GM23338 (cell line): Measurements from ENCODE around the gene ITGB5. TPM values are rescaled to one million over a fixed set of nuclear protein-coding genes. Genes with fewer than 3 reads are reported as not detected.

Experiments
- ATAC-seq: fragments of 200-7000 bp; cut with Tn5 transposase; 3 replicates; pipeline ENCODE4 v1.9.1; 2020
- DNase-seq: peaks from one replicate; pipeline ENCODE4 v3.0.0-alpha.2; 2015; ENCODE audit warnings: low spot score
- H2AFZ ChIP-seq: fragments of 200-600 bp; sonication (generic); 2 replicates; pipeline ENCODE4 v1.8.0; 2016; ENCODE audit warnings: antibody characterized with exemption, mild to moderate bottlenecking, moderate library complexity
- H3F3A ChIP-seq: fragments of 200-600 bp; sonication (generic); replicated peaks from 2 replicates; pipeline ENCODE4 v1.8.0; 2017; ENCODE audit warnings: antibody characterized with exemption, mixed run types, low read depth
- H3K27ac ChIP-seq: fragments of 200-600 bp; sonication (generic); 2 replicates; pipeline ENCODE4 v1.6.1; 2016; ENCODE audit warnings: low read depth
- H3K27me3 ChIP-seq: fragments of 200-600 bp; sonication (generic); 2 replicates; pipeline ENCODE4 v1.8.0; 2016; ENCODE audit warnings: mild to moderate bottlenecking, mixed run types, moderate library complexity; ENCODE audit not compliant: insufficient read depth
- H3K36me3 ChIP-seq: fragments of 200-600 bp; sonication (generic); 2 replicates; pipeline ENCODE4 v1.8.0; 2016; ENCODE audit warnings: mild to moderate bottlenecking; ENCODE audit not compliant: insufficient read depth
- H3K4me1 ChIP-seq: fragments of 200-600 bp; sonication (generic); 2 replicates; pipeline ENCODE4 v1.8.0; 2016; ENCODE audit warnings: mild to moderate bottlenecking, moderate library complexity; ENCODE audit not compliant: insufficient read depth
- H3K4me2 ChIP-seq: fragments of 200-600 bp; sonication (generic); 2 replicates; pipeline ENCODE4 v1.7.1; 2017; ENCODE audit warnings: mixed run types
- H3K4me3 ChIP-seq: fragments of 200-600 bp; sonication (generic); 2 replicates; pipeline ENCODE4 v1.6.1; 2016; ENCODE audit warnings: mixed run types
- H3K79me2 ChIP-seq: fragments of 200-600 bp; sonication (generic); replicated peaks from 2 replicates; pipeline ENCODE4 v1.8.0; 2017; ENCODE audit warnings: mild to moderate bottlenecking; ENCODE audit not compliant: insufficient read depth
- H3K9me2 ChIP-seq: fragments of 200-600 bp; sonication (generic); 2 replicates; pipeline ENCODE4 v1.8.0; 2017; ENCODE audit not compliant: insufficient read depth
- H4K20me1 ChIP-seq: fragments of 200-600 bp; sonication (generic); replicated peaks from 2 replicates; pipeline ENCODE4 v1.8.0; 2017; ENCODE audit warnings: mild to moderate bottlenecking; ENCODE audit not compliant: insufficient read depth
- H3K27ac Mint-ChIP-seq: 2 replicates; pipeline ENCODE4 v1.8.0; 2020; ENCODE audit warnings: inconsistent platforms, mild to moderate bottlenecking, moderate library complexity, mixed read lengths
- H3K27me3 Mint-ChIP-seq: 3 replicates; pipeline ENCODE4 v1.8.0; 2022; ENCODE audit warnings: low read depth, mild to moderate bottlenecking, moderate library complexity, mixed read lengths, inconsistent platforms; ENCODE audit not compliant: insufficient read depth, poor library complexity
- H3K36me3 Mint-ChIP-seq: 3 replicates; pipeline ENCODE4 v1.8.0; 2021; ENCODE audit warnings: low read depth, mild to moderate bottlenecking, inconsistent platforms, moderate library complexity, mixed read lengths
- H3K4me1 Mint-ChIP-seq: 3 replicates; pipeline ENCODE4 v1.8.0; 2020; ENCODE audit warnings: mild to moderate bottlenecking, inconsistent platforms, mixed read lengths
- H3K4me3 Mint-ChIP-seq: 3 replicates; pipeline ENCODE4 v1.8.0; 2021; ENCODE audit warnings: moderate library complexity, mild to moderate bottlenecking, inconsistent platforms, mixed read lengths
- H3K9me3 Mint-ChIP-seq: 3 replicates; pipeline ENCODE4 v1.8.0; 2020; ENCODE audit warnings: moderate library complexity, mild to moderate bottlenecking, inconsistent platforms, mixed read lengths
- CREB1 ChIP-seq: fragments of 250-450 bp; sonication (Bioruptor Pico); IDR thresholded peaks from 2 replicates; pipeline ENCODE4 v1.5.0; 2020; ENCODE audit warnings: low read depth, mild to moderate bottlenecking, moderate library complexity
- NANOG ChIP-seq: IDR thresholded peaks from 2 replicates; pipeline ENCODE4 v1.6.1; 2016; ENCODE audit warnings: antibody characterized with exemption, borderline replicate concordance
- STAT1 ChIP-seq: IDR thresholded peaks from one replicate; pipeline ENCODE4 v1.6.1; 2016; ENCODE audit warnings: antibody characterized with exemption; ENCODE audit not compliant: unreplicated experiment
- ZNF114 ChIP-seq: fragments of 250-450 bp; sonication (Bioruptor Pico); IDR thresholded peaks from 2 replicates; pipeline ENCODE4 v1.5.0; 2020; ENCODE audit warnings: mild to moderate bottlenecking, moderate library complexity
- ZNF331 ChIP-seq: fragments of 250-450 bp; sonication (Bioruptor Pico); IDR thresholded peaks from 2 replicates; pipeline ENCODE4 v1.5.0; 2020; ENCODE audit warnings: low read depth, mild to moderate bottlenecking, moderate library complexity
- polyA plus RNA-seq: library from polyadenylated mRNA; unstranded; fragments of >200 nt; fragmentation: Nextera tagmentation; extraction: Ambion mirVana; gene quantifications from 2 replicates; pipeline ENCODE4 v1.2.1, GENCODE V29; 2016
- total RNA-seq: library from RNA; depleted of rRNA; stranded (reverse); fragments of >200 nt; shearing (Covaris generic); gene quantifications from 2 replicates; pipeline ENCODE4 v1.2.3, GENCODE V29; 2014
- TF ChIP-seq, protein P1 (sequence below), 2 experiments: fragments of 200-600 bp in 1 of 2; sonication (generic) in 1 of 2; conservative IDR thresholded peaks; 2 replicates each; pipeline versions ENCODE4 v1.5.1 to v1.6.1; 2016 to 2017; ENCODE audit warnings: antibody characterized with exemption in 2 of 2, low read depth in 2 of 2, mild to moderate bottlenecking in 2 of 2, moderate library complexity in 1 of 2

The ITGB5 gene
- total and polyA plus RNA-seq, 2 experiments from 2014 or later, result 68.2 to 269 TPM

DNA sequence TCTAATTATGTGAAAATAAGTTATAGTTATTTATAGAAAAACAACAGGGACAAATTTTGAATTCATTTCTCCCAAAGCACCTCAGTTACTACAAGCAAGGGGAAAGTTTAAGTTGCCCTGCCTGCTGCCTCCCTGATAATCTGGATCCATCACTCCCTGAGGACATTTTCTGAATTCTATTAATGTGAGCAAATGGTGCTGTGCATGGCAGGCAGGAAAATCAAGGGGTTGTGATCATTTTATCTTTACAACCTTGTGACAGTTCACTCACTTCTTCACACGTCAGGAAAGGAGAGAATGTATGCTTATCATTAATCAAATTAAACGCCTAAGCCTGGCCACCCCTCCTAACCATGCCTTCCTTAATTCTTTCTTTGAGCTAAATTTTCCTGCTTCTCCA lies 39.3 kb downstream of the ITGB5 start:
- Mint-ChIP-seq H3K4me1 (peaks cover 22% of the 10 kb centered on the region), H3K4me3 (no peak overlapping the region), H3K36me3 (peaks cover 48% of the 10 kb centered on the region), H3K27me3 (no peaks in the 10 kb centered on the region), H3K27ac (no peak overlapping the region), H3K9me3 (no peaks in the 10 kb centered on the region)
- Histone ChIP-seq H3F3A (0 out of 2 replicates have a peak, but pooled peaks cover 16% of the 10 kb centered on the region), H3K4me1 (peaks cover 31% of the 10 kb centered on the region), H3K27ac (no peak overlapping the region), H3K9me2 (no peaks in the 10 kb centered on the region), H3K4me3 (no peak overlapping the region), H3K79me2 (peaks cover 78% of the 10 kb centered on the region), H2AFZ (no peak overlapping the region), H3K36me3 (peaks cover 25% of the 10 kb centered on the region), H3K4me2 (no peak overlapping the region), H4K20me1 (peaks cover 27% of the 10 kb centered on the region), H3K27me3 (no peaks in the 10 kb centered on the region)
- TF ChIP-seq STAT1, result no peak
- no peak for TF ChIP-seq NANOG
- TF ChIP-seq, protein P1, sequence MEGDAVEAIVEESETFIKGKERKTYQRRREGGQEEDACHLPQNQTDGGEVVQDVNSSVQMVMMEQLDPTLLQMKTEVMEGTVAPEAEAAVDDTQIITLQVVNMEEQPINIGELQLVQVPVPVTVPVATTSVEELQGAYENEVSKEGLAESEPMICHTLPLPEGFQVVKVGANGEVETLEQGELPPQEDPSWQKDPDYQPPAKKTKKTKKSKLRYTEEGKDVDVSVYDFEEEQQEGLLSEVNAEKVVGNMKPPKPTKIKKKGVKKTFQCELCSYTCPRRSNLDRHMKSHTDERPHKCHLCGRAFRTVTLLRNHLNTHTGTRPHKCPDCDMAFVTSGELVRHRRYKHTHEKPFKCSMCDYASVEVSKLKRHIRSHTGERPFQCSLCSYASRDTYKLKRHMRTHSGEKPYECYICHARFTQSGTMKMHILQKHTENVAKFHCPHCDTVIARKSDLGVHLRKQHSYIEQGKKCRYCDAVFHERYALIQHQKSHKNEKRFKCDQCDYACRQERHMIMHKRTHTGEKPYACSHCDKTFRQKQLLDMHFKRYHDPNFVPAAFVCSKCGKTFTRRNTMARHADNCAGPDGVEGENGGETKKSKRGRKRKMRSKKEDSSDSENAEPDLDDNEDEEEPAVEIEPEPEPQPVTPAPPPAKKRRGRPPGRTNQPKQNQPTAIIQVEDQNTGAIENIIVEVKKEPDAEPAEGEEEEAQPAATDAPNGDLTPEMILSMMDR (conservative IDR thresholded peaks at IDR 0.05; ENCODE audit: low read depth in 2 of 2), result no peak
- ATAC-seq (no peak), DNase-seq (no peak)

DNA sequence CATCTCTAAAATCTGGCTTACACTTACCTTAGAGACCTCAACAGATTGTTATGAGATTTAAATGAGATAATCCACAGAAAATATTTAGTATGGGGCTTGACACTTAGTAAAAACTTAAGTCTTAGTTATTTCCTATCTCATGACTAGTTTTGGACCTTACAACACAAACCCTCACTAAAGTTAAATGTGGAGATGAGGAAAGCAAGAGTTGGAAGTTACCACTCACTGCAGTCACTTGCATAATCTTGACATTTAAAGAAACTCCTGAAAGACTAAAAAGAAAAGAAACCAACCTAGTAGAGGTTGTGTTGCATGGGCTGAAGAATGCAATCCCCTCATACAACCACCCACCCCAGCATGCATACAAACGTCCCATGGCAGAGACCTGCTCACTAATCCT lies 40.1 kb downstream of the ITGB5 start:
- Histone ChIP-seq H3K4me1 (peaks cover 24% of the 10 kb centered on the region), H3K27ac (peak overlapping the region; percentile 47; the same call in 1 of the 2 replicates), H2AFZ (no peak overlapping the region), H3K4me3 (no peak overlapping the region), H3K4me2 (no peak overlapping the region), H3K9me2 (no peaks in the 10 kb centered on the region), H3F3A (0 out of 2 replicates have a peak, but pooled peaks cover 16% of the 10 kb centered on the region), H3K36me3 (peaks cover 25% of the 10 kb centered on the region), H4K20me1 (peaks cover 29% of the 10 kb centered on the region; the same call in 1 of the 2 replicates), H3K27me3 (no peaks in the 10 kb centered on the region), H3K79me2 (peaks cover 80% of the 10 kb centered on the region)
- Mint-ChIP-seq H3K36me3 (peaks cover 56% of the 10 kb centered on the region), H3K4me1 (peaks cover 18% of the 10 kb centered on the region), H3K4me3 (no peak overlapping the region), H3K27ac (no peak overlapping the region), H3K9me3 (no peaks in the 10 kb centered on the region), H3K27me3 (no peaks in the 10 kb centered on the region)
- ATAC-seq (no peak), DNase-seq (no peak)
- no peak for TF ChIP-seq STAT1
- TF ChIP-seq ZNF114, result no peak
- no peak for TF ChIP-seq ZNF331 (CRISPR knock-in tag)
- TF ChIP-seq CREB1, result no peak
- TF ChIP-seq, protein P1 (conservative IDR thresholded peaks at IDR 0.05; ENCODE audit: low read depth in 2 of 2), result no peak
